K562 (cell line): ENCODE measurements around the gene PKD1. TPM values are rescaled to one million over a fixed set of nuclear protein-coding genes. Genes with fewer than 3 reads are reported as not detected.

Experiments used
- ARID4B ChIP-seq: sonication (generic); formaldehyde crosslinking; IDR thresholded peaks from 2 replicates; pipeline ENCODE4 v1.8.0; 2022; ENCODE audit warnings: mild to moderate bottlenecking, missing genetic modification reagents
- BRCA1 ChIP-seq, 2 experiments: fragments of 450-650 bp in 1 of 2; sonication (generic) in 1 of 2; formaldehyde crosslinking in 1 of 2; IDR thresholded peaks; 2 replicates each; pipeline versions ENCODE4 v1.5.0 to v1.6.1; 2017 to 2020; ENCODE audit warnings: mild to moderate bottlenecking in 1 of 2, missing genetic modification reagents in 1 of 2
- CBFB ChIP-seq: sonication (generic); formaldehyde crosslinking; IDR thresholded peaks from 2 replicates; pipeline ENCODE4 v1.4.0; 2020; ENCODE audit warnings: mild to moderate bottlenecking, missing genetic modification reagents
- CBX1 ChIP-seq: sonication (generic); IDR thresholded peaks from 2 replicates; pipeline ENCODE4 v1.6.1; 2016; ENCODE audit warnings: antibody characterized with exemption, low read depth, mild to moderate bottlenecking
- CHD1 ChIP-seq: fragments of 200-600 bp; sonication (generic); IDR thresholded peaks from one replicate; pipeline ENCODE4 v1.6.1; 2012; ENCODE audit warnings: mild to moderate bottlenecking, moderate library complexity, low read length, inconsistent platforms
- ELF1 ChIP-seq: fragments of 200-800 bp; sonication (Bioruptor generic); IDR thresholded peaks from 2 replicates; pipeline ENCODE4 v1.6.1; 2016; ENCODE audit warnings: missing genetic modification characterization, missing compliant biosample characterization
- ERF ChIP-seq: fragments of 450-650 bp; formaldehyde crosslinking; IDR thresholded peaks from 2 replicates; pipeline ENCODE4 v1.4.0; 2020; ENCODE audit warnings: mild to moderate bottlenecking, mixed read lengths
- FOS ChIP-seq: IDR thresholded peaks from 3 replicates; pipeline ENCODE4 v1.6.1; 2011; ENCODE audit not compliant: insufficient read length; ENCODE audit errors: extremely low read depth
- NR2C1 ChIP-seq, 2 experiments: fragments of 450-650 bp; IDR thresholded peaks; 2 replicates each; pipeline ENCODE4 v1.6.1; 2017; ENCODE audit warnings: mild to moderate bottlenecking in 2 of 2, antibody characterized with exemption in 1 of 2, inconsistent platforms in 1 of 2, missing compliant biosample characterization in 1 of 2, missing genetic modification characterization in 1 of 2
- POLR2G ChIP-seq: fragments of 200-400 bp; formaldehyde crosslinking; IDR thresholded peaks from 2 replicates; pipeline ENCODE4 v1.6.1; 2017; ENCODE audit warnings: low read depth, mild to moderate bottlenecking, antibody characterized with exemption, low read length, moderate library complexity
- ZNF431 ChIP-seq: sonication (generic); formaldehyde crosslinking; IDR thresholded peaks from 2 replicates; pipeline ENCODE4 v1.8.0; 2022; ENCODE audit warnings: mild to moderate bottlenecking, missing genetic modification reagents
- ZNF583 ChIP-seq: fragments of 250-450 bp; sonication (Bioruptor Pico); IDR thresholded peaks from 2 replicates; pipeline ENCODE4 v1.4.0; 2020
- ZNF644 ChIP-seq: fragments of 200-800 bp; sonication (Bioruptor generic); IDR thresholded peaks from 2 replicates; pipeline ENCODE4 v1.6.1; 2016; ENCODE audit warnings: low read depth, missing genetic modification characterization, missing compliant biosample characterization
- polyA plus RNA-seq, 8 experiments: library from polyadenylated mRNA; depleted of rRNA in 4 of 8; stranded (reverse) in 5 of 8; unstranded in 3 of 8; fragments of >200 nt; fragmentation: Nextera tagmentation in 2 of 8; fragmentation: Illumina TruSeq in 1 of 8; extraction: Ambion mirVana in 2 of 8; extraction: Trizol in 1 of 8; gene quantifications; 2 replicates each; pipeline versions ENCODE4 v1.2.1 to v1.2.3, GENCODE V29; 2011 to 2014; ENCODE audit warnings: inconsistent platforms in 1 of 8, missing spikeins in 1 of 8
- total RNA-seq, 7 experiments: library from RNA; depleted of rRNA in 6 of 7; stranded (reverse); fragments of >200 nt in 6 of 7; fragmentation: Illumina TruSeq in 2 of 7; extraction: Trizol in 2 of 7; gene quantifications; 2 replicates each; pipeline versions ENCODE4 v1.2.1 to v1.2.3, GENCODE V29; 2011 to 2021; ENCODE audit warnings: low replicate concordance in 1 of 7
- TF ChIP-seq, protein P1 (sequence below), 2 experiments: fragments of 250-450 bp in 1 of 2; fragments of 450-650 bp in 1 of 2; sonication (Bioruptor Pico) in 1 of 2; IDR thresholded peaks; 2 replicates each; pipeline versions ENCODE4 v1.6.1 to v1.8.0; 2016 to 2021; ENCODE audit warnings: mild to moderate bottlenecking in 2 of 2, moderate library complexity in 2 of 2, missing compliant biosample characterization in 1 of 2, missing genetic modification characterization in 1 of 2
- TF ChIP-seq, protein P2 (sequence below): IDR thresholded peaks from 2 replicates; pipeline ENCODE4 v1.6.1; 2014; ENCODE audit warnings: antibody characterized with exemption
- TF ChIP-seq, protein P3 (sequence below): fragments of 250-450 bp; sonication (Bioruptor Pico); IDR thresholded peaks from 2 replicates; pipeline ENCODE4 v1.4.0; 2020; ENCODE audit warnings: mild to moderate bottlenecking

PKD1 gene
- total and polyA plus RNA-seq, 9 of the 15 experiments (the other 6 are each of a cell fraction or from before 2014, with no cell fraction given): 0.23 to 93.5 (median 12.6) TPM

- TF ChIP-seq, protein P1, sequence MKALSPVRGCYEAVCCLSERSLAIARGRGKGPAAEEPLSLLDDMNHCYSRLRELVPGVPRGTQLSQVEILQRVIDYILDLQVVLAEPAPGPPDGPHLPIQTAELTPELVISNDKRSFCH (CRISPR knock-in tag; IDR thresholded peaks at IDR 0.05): no peak
- TF ChIP-seq, protein P1 (tag; IDR thresholded peaks at IDR 0.05): peak; percentile 89
- no peak for TF ChIP-seq CBFB (CRISPR knock-in tag)
- TF ChIP-seq NR2C1 (IDR thresholded peaks at IDR 0.05): peak; percentile 84
- peak; percentile 93 for TF ChIP-seq NR2C1 (tag; IDR thresholded peaks at IDR 0.05)
- TF ChIP-seq BRCA1 (IDR thresholded peaks at IDR 0.05): no peak
- TF ChIP-seq BRCA1 (CRISPR knock-in tag; IDR thresholded peaks at IDR 0.05): no peak
- peak; percentile 4 for TF ChIP-seq FOS
- peak; percentile 91 for TF ChIP-seq ZNF583 (CRISPR knock-in tag)
- TF ChIP-seq, protein P2, sequence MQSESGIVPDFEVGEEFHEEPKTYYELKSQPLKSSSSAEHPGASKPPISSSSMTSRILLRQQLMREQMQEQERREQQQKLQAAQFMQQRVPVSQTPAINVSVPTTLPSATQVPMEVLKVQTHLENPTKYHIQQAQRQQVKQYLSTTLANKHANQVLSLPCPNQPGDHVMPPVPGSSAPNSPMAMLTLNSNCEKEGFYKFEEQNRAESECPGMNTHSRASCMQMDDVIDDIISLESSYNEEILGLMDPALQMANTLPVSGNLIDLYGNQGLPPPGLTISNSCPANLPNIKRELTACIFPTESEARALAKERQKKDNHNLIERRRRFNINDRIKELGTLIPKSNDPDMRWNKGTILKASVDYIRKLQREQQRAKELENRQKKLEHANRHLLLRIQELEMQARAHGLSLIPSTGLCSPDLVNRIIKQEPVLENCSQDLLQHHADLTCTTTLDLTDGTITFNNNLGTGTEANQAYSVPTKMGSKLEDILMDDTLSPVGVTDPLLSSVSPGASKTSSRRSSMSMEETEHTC: peak; percentile 72; the same call in 1 of the 2 replicates
- TF ChIP-seq CHD1: peak; percentile 53
- no peak for TF ChIP-seq ZNF431 (CRISPR knock-in tag)
- TF ChIP-seq ELF1 (tag): peak; percentile 93
- TF ChIP-seq POLR2G: peak; percentile 78
- TF ChIP-seq CBX1: peak; percentile 70
- peak; percentile 91 for TF ChIP-seq ZNF644 (tag)
- 0 out of 2 replicates have a peak, but pooled peaks have one; percentile 35 for TF ChIP-seq ERF (CRISPR knock-in tag)
- TF ChIP-seq ARID4B (CRISPR knock-in tag): peak; percentile 85; the same call in 1 of the 2 replicates
- TF ChIP-seq, protein P3, sequence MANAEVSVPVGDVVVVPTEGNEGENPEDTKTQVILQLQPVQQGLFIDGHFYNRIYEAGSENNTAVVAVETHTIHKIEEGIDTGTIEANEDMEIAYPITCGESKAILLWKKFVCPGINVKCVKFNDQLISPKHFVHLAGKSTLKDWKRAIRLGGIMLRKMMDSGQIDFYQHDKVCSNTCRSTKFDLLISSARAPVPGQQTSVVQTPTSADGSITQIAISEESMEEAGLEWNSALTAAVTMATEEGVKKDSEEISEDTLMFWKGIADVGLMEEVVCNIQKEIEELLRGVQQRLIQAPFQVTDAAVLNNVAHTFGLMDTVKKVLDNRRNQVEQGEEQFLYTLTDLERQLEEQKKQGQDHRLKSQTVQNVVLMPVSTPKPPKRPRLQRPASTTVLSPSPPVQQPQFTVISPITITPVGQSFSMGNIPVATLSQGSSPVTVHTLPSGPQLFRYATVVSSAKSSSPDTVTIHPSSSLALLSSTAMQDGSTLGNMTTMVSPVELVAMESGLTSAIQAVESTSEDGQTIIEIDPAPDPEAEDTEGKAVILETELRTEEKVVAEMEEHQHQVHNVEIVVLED: peak; percentile 92
These were observed 88.2 kb downstream of the PKD1 start, which contains the start of the genes NTHL1 and TSC2 (continued) for GRCh38 chr16:2047330-2048115.
